Transverse colon (tissue), 3 donors: ENCODE data around the gene FGFR2.

Experiments
- EP300 ChIP-seq: sonication (generic); formaldehyde crosslinking; IDR thresholded peaks from one replicate; pipeline ENCODE4 v1.6.1; 2017; ENCODE audit warnings: antibody characterized with exemption, low read depth
- TF ChIP-seq, protein P1 (sequence below), 5 experiments: fragments of 200-600 bp in 3 of 5; fragments of 450-650 bp in 2 of 5; sonication (generic) in 3 of 5; IDR thresholded peaks; 1 replicate in 2 of 5; 2 replicates in 3 of 5; pipeline ENCODE4 v1.5.1; 2016 to 2017; ENCODE audit warnings: antibody characterized with exemption in 5 of 5, inconsistent platforms in 3 of 5, mild to moderate bottlenecking in 2 of 5, moderate library complexity in 1 of 5

- TF ChIP-seq EP300 = no peak
- TF ChIP-seq, protein P1, sequence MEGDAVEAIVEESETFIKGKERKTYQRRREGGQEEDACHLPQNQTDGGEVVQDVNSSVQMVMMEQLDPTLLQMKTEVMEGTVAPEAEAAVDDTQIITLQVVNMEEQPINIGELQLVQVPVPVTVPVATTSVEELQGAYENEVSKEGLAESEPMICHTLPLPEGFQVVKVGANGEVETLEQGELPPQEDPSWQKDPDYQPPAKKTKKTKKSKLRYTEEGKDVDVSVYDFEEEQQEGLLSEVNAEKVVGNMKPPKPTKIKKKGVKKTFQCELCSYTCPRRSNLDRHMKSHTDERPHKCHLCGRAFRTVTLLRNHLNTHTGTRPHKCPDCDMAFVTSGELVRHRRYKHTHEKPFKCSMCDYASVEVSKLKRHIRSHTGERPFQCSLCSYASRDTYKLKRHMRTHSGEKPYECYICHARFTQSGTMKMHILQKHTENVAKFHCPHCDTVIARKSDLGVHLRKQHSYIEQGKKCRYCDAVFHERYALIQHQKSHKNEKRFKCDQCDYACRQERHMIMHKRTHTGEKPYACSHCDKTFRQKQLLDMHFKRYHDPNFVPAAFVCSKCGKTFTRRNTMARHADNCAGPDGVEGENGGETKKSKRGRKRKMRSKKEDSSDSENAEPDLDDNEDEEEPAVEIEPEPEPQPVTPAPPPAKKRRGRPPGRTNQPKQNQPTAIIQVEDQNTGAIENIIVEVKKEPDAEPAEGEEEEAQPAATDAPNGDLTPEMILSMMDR (IDR thresholded peaks at IDR 0.05) = no peak
These were observed 71.4 kb downstream of the FGFR2 start for GRCh38 chr10:121526801-121527221.
